Measurements from ENCODE around the gene ARRDC4. TPM values are rescaled to one million over a fixed set of nuclear protein-coding genes. Genes with fewer than 3 reads are reported as not detected.

Gene ARRDC4
- total RNA-seq, 1 experiment from 2014 or later: 3.2 TPM

- Histone ChIP-seq H3K36me3 (ENCODE audit: control insufficient read depth, insufficient read depth, low read length) (no peaks in the 10 kb centered on the region), H3K4me3 (ENCODE audit: low read depth, low read length) (no peak overlapping the region), H3K27me3 (replicated peaks; ENCODE audit: control insufficient read depth, insufficient read depth, low read length) (no peaks in the 10 kb centered on the region), H3K9me3 (no peaks in the 10 kb centered on the region), H3K4me1 (peaks cover 24% of the 10 kb centered on the region)
- Mint-ChIP-seq H3K4me3 (ENCODE audit: unreplicated experiment) (no peak overlapping the region), H3K9me3 (ENCODE audit: unreplicated experiment) (peaks cover 9% of the 10 kb centered on the region), H3K4me1 (ENCODE audit: low read depth, unreplicated experiment) (peaks cover 7% of the 10 kb centered on the region), H3K27me3 (ENCODE audit: insufficient read depth, unreplicated experiment) (no peaks in the 10 kb centered on the region), H3K27ac (ENCODE audit: unreplicated experiment) (no peak overlapping the region), H3K36me3 (ENCODE audit: insufficient read depth, unreplicated experiment) (no peaks in the 10 kb centered on the region)
- TF ChIP-seq CTCF (IDR thresholded peaks at IDR 0.05; ENCODE audit: insufficient read depth in 1 of 2, low read depth in 1 of 2, low read length in 1 of 2, severe bottlenecking in 1 of 2, unreplicated experiment in 1 of 2): no peak
- CTCF ChIA-PET: no interaction called here
- no TSS peak for BruUV-seq (replicated peaks)
- POLR2A ChIA-PET: no interaction called here
- intact Hi-C loops (cut with micrococcal nuclease; ENCODE audit: unreplicated experiment): loop anchor here (1.0 kb wide), 1 partner anchor 17 kb away; the partner anchor contains the start of gene ARRDC4
- peak in 1 of 2 experiments; percentile 13 for DNase-seq
Measured at GRCh38 chr15:97977734-97978133, 17.2 kb downstream of the ARRDC4 start.

- no peaks in the 10 kb centered on the region for H3K36me3 ChIP-seq (ENCODE audit: control insufficient read depth, insufficient read depth, low read length)
- no peak overlapping the region for H3K4me3 ChIP-seq (ENCODE audit: low read depth, low read length)
- ChIA-PET POLR2A (no interaction called here), CTCF (no interaction called here)
- peaks cover 9% of the 10 kb centered on the region for H3K9me3 Mint-ChIP-seq (ENCODE audit: unreplicated experiment)
- H3K36me3 Mint-ChIP-seq (ENCODE audit: insufficient read depth, unreplicated experiment): no peaks in the 10 kb centered on the region
- DNase-seq: peak; percentile 5 to 44
- H3K4me1 ChIP-seq: peaks cover 24% of the 10 kb centered on the region
- H3K9me3 ChIP-seq: no peaks in the 10 kb centered on the region
- no peaks in the 10 kb centered on the region for H3K27me3 ChIP-seq (replicated peaks; ENCODE audit: control insufficient read depth, insufficient read depth, low read length)
- BruUV-seq (replicated peaks): no TSS peak
- no peaks in the 10 kb centered on the region for H3K27me3 Mint-ChIP-seq (ENCODE audit: insufficient read depth, unreplicated experiment)
- peaks cover 7% of the 10 kb centered on the region for H3K4me1 Mint-ChIP-seq (ENCODE audit: low read depth, unreplicated experiment)
- peak overlapping the region; percentile 28 for H3K27ac Mint-ChIP-seq (ENCODE audit: unreplicated experiment)
- no peak overlapping the region for H3K4me3 Mint-ChIP-seq (ENCODE audit: unreplicated experiment)
- intact Hi-C loops (cut with micrococcal nuclease; ENCODE audit: unreplicated experiment): loop anchor here (1.0 kb wide), 1 partner anchor 18 kb away; the partner anchor contains the start of gene ARRDC4
- no peak for TF ChIP-seq CTCF (IDR thresholded peaks at IDR 0.05; ENCODE audit: insufficient read depth in 1 of 2, low read depth in 1 of 2, low read length in 1 of 2, severe bottlenecking in 1 of 2, unreplicated experiment in 1 of 2)
Measured at GRCh38 chr15:97978401-97979139, 18.1 kb downstream of the ARRDC4 start.

GRCh38 chr15:97979140-97979520 lies 18.6 kb downstream of the ARRDC4 start:
- Mint-ChIP-seq H3K4me3 (ENCODE audit: unreplicated experiment) (no peak overlapping the region), H3K36me3 (ENCODE audit: insufficient read depth, unreplicated experiment) (no peaks in the 10 kb centered on the region), H3K27me3 (ENCODE audit: insufficient read depth, unreplicated experiment) (no peaks in the 10 kb centered on the region), H3K9me3 (ENCODE audit: unreplicated experiment) (peaks cover 9% of the 10 kb centered on the region), H3K27ac (ENCODE audit: unreplicated experiment) (peak overlapping the region; percentile 28), H3K4me1 (ENCODE audit: low read depth, unreplicated experiment) (peaks cover 7% of the 10 kb centered on the region)
- Histone ChIP-seq H3K36me3 (ENCODE audit: control insufficient read depth, insufficient read depth, low read length) (no peaks in the 10 kb centered on the region), H3K4me3 (ENCODE audit: low read depth, low read length) (no peak overlapping the region), H3K4me1 (peaks cover 24% of the 10 kb centered on the region), H3K27me3 (replicated peaks; ENCODE audit: control insufficient read depth, insufficient read depth, low read length) (no peaks in the 10 kb centered on the region), H3K9me3 (no peaks in the 10 kb centered on the region)
- no peak for DNase-seq
- no peak for TF ChIP-seq CTCF (IDR thresholded peaks at IDR 0.05; ENCODE audit: insufficient read depth in 1 of 2, low read depth in 1 of 2, low read length in 1 of 2, severe bottlenecking in 1 of 2, unreplicated experiment in 1 of 2)
- CTCF ChIA-PET: no interaction called here
- POLR2A ChIA-PET: no interaction called here
- no TSS peak for BruUV-seq (replicated peaks)
- intact Hi-C loops (cut with micrococcal nuclease; ENCODE audit: unreplicated experiment): no loop called here

All from Caco-2 (cell line).